Activated CD8-positive, alpha-beta memory T cell treated with anti-CD3 and anti-CD28 coated beads for 1 hour (primary cell): ENCODE measurements around the gene MYD88.
"Not testable (repeated sequence)": the region's sequence is repeated elsewhere in the genome, so short reads cannot be mapped to it uniquely, and the experiment has no call there.

Experiments used
- DNase-seq, 2 donors: peaks; one replicate each; pipeline ENCODE4 v3.0.0-alpha.2; 2020; ENCODE audit warnings: low read depth in 1 of 2; ENCODE audit errors: extremely low read depth in 1 of 2

MYD88 gene

DNA sequence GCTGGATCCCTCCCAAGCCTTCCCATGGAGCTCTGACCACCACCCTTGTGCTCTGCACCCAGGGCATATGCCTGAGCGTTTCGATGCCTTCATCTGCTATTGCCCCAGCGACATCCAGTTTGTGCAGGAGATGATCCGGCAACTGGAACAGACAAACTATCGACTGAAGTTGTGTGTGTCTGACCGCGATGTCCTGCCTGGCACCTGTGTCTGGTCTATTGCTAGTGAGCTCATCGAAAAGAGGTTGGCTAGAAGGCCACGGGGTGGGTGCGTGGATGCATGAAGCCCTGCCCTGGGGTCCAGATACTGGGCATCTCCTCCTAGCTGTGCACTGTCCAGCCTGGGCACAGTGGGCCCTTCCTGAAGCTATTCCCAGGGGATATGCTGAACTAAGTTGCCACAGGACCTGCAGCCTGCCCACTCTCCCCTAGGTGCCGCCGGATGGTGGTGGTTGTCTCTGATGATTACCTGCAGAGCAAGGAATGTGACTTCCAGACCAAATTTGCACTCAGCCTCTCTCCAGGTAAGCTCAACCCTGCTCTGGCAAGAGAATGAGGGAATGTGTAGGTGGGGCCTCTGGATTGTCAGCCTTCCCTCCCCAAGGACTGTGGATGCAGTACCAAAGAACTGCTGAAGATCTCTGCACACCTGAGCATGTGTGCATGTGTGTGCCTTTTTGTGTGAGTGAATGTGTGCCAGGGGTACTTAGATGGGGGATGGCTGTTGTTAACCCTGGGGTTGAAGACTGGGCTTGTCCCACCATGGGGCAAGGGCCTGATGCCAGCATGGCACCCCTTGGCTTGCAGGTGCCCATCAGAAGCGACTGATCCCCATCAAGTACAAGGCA is 2.1 kb downstream of the MYD88 start:
- no peak for DNase-seq

DNA sequence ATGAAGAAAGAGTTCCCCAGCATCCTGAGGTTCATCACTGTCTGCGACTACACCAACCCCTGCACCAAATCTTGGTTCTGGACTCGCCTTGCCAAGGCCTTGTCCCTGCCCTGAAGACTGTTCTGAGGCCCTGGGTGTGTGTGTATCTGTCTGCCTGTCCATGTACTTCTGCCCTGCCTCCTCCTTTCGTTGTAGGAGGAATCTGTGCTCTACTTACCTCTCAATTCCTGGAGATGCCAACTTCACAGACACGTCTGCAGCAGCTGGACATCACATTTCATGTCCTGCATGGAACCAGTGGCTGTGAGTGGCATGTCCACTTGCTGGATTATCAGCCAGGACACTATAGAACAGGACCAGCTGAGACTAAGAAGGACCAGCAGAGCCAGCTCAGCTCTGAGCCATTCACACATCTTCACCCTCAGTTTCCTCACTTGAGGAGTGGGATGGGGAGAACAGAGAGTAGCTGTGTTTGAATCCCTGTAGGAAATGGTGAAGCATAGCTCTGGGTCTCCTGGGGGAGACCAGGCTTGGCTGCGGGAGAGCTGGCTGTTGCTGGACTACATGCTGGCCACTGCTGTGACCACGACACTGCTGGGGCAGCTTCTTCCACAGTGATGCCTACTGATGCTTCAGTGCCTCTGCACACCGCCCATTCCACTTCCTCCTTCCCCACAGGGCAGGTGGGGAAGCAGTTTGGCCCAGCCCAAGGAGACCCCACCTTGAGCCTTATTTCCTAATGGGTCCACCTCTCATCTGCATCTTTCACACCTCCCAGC is 2.9 kb downstream of the MYD88 start:
- no peak for DNase-seq

DNA sequence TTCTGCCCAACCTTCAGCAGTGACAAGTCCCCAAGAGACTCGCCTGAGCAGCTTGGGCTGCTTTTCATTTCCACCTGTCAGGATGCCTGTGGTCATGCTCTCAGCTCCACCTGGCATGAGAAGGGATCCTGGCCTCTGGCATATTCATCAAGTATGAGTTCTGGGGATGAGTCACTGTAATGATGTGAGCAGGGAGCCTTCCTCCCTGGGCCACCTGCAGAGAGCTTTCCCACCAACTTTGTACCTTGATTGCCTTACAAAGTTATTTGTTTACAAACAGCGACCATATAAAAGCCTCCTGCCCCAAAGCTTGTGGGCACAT is 3.5 kb downstream of the MYD88 start:
- no peak for DNase-seq

DNA sequence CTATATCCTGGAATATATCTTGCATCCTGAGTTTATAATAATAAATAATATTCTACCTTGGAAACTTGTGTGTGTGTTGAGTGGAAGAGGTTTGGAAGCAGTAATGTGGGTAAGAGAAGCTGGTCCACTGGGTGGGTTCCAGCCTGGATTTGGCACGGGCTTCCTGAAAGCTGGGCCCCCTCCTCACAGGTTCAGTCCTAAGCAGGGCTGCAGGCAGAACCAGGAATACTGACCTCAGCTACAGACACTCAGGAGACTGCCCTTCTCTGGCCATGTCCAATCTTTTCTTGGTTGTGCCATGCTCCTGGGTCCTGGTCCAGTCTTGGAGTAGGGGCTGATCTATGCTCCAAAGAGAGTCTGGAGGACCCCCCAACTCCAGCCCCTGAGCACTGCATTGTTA is 4.5 kb downstream of the MYD88 start:
- no peak for DNase-seq

DNA sequence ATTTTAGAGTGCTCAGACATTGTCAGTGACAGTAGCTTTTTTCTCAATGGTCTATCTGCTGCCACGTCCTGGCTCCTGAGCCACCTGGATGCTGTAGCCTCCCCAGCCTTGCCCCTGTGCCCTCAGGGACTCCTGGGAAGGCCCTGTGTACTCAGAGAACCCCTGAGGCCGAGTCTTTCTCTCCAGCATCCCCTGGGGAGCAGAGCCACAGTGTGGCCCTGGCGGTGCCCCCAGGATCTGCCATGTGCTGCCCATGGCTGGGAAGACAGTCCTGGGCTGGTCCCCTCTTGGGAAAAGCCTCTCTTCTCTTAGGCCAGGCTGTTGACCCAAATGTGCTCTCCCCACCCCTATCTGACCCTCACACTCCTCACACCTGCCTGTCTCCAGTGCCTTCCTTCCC is 5.0 kb downstream of the MYD88 start:
- DNase-seq: no peak

DNA sequence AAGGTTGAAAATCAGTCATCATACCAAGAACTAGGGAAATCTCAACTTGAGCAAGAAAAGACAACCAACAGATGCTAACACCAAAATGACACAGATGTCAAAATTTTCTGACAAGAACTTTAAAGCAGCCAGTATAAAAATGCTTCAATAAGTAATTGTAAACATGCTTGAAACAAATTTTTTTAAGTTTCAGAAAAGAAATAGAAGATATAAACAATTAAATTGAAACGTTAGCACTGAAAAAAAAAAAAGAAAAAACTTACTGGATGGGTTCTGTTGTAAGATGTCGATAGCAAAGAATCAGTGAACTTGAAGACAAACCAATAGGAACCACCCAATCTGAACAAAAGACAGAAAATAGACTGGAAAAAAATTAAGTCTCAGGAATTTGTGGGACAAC is 8.0 kb downstream of the MYD88 start:
- DNase-seq: no peak

DNA sequence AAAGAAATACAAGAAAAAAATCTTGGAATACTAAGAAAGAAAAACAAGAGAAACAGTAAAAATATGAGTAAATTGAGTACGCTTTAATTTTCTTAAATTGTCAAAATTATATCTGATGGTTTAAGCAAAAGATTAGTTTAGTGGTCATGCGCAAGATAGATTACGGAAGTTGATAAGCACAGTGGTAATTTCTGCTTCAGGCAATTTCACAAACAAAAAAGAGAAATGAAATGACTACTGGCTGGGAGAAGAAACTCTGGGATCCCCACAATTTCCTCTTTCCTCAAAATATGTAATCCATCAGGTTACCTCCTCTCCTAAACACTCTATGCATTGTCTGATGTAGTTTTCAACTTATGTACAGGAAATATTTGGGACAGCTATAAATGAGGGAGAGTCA is 9.0 kb downstream of the MYD88 start:
- no peak for DNase-seq

DNA sequence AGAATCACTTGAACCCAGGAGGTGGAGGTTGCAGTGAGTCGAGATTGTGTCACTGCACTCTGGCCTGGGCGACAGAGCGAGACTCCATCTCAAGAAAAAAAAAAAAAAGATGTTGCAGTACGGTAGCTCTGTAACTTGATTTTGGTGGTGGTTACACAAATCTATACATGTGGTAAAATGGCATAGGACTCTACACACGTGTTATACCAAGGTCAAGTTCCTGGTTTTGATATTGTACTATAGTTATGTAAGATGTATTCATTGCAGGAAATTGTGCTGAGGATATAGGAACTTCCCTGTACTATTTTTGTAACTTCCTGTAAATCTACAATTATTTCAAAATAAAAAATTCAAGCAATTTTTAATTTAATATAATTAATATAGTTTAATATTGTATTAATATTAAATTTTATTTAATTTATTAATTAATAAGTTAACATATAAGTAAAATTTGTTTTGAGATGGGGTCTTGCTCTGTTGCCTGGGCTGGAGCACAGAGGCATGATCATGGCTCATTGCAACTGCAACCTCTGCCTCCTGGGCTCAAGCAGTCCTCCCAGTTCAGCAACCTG is 9.9 kb downstream of the MYD88 start:
- DNase-seq: no peak

DNA sequence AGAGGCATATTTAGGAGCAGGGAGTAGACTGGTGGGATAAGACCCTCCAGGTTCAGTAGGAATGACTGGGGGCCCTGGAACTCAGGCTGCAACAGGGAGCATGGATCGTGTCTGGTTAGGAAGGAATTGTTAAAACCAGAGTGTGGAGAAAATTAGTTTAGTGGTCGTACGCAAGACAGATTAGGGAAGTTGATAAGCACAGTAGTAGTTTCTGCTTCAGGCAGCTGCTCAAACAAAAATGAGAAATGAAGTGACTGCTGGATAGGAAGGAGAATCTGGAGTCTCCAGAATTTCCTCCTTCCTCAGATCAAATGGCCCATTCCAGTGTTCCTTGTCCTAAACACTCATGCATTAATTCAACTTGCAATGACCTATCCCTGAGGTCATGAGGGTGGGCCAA is 11.2 kb downstream of the MYD88 start:
- no peak for DNase-seq

DNA sequence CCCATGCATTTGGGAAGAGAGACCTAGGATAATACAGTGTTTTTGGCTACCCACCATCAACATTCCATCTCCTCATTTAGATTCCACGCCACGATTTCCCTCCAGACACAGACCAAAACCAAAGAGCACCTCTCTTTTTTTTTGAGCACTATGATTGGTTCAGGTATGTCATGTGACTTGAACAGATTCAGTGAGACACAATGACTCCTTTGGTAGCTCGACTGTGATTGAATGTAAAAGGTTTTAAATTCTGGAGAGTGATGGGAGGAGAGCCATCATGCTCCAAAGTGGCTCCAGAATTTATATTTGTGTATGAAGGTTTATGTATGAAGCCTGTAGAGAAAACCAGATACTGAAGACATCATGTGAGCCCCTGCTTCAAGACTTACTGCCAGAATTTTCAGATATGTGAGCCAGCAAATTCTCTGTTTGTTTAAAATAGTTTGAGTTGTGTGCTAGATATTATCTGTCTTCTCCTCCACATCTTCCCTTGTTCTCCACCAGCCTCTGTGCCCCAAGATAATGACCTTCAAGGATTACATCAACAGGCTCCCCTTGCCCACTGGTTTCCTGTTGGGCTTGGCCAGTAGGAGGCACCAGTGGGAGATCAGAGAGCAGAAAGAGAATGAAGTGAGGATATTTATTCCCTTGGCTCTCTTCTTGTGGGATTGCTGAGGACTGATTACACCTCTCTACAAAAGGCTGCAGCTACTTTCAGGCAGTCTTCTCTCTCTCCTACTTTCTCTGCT is 12.5 kb downstream of the MYD88 start:
- DNase-seq: no peak

DNA sequence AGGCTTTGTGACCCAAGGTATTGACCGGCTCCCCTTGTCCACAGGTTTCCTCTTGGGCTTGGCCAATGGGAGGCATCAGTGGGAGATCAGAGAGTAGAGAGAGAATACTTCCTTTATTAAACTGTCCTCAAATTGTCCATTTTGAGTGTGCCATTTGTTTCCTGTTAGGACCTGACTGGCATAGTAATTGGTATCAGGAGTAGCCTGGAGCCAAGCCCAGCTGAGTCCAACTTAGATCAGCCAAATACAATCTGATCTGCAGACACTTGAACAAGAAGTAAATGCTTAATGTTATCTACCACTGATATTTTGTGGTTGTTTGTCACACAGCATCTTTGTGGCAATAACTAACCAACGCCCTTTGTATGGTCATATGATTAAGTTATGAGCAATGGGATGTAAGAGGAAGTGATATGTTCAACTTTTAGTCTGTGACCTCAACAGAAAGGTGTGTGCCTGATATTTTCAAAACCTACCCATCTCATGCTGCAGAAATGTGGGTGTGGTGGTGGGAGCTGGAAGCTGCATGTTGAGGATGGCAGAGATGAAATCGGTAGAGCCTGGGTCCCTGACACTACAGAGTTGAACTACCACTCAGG is 13.3 kb downstream of the MYD88 start:
- no peak for DNase-seq

DNA sequence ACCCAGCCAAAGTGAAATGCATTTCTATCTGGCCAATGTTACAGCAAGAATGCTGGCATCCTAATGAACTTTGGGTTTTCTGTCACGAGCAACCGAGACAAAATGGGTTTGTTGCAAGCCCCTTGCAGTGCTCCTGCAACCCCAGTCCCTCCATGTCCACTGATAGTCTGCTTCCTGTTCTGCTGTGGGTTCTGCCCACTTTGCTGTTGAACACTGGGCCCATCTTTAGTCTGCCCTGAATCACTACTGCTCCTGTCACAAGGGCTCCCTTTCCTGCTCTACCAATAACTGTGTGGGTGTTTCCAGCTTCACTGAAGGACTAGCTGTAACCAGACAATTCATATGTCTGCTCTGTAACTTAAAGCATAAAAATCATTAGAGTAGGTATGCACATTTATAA is 14.1 kb downstream of the MYD88 start:
- no peak for DNase-seq

DNA sequence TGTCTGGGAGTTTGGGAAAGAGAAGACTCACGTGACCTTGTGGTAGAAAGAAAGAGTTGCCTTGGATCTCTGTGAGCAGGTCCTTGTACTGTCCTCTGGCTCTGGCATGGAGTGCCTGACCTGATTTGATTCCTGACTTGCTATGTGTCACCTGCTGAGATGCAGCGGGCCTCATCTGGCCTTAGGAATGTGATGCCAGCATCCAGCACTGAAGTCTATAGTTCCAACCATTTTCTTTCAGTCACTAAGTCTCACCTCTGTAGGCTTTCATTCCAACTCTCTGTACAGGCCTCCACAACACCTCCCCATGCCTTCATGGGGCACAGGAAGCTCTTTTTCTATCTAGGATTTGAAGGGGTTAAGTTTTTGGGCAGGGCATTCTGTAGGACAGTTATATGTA is 14.8 kb downstream of the MYD88 start:
- no peak for DNase-seq

DNA sequence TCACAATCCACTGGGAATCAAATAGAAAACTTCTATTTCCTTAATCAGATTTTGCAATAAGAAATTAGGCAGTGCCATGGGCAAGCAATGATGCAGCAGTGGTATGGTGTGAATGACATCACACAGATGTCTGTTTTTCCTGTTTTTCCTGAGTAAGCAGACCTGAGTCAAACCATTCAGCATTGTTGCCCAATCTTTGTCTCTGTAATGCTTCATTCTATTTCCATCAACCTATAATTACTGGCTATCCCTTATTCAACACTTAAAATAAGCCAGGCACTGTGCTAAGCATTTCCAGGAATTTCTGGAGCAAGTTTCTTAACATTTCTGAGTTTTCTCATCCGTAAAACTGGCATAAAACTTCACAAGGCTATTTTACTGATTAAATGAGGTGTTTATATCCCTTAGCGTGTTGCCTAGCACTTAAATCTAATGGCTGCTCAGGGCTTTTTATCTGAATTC is 15.6 kb downstream of the MYD88 start:
- DNase-seq: no peak

DNA sequence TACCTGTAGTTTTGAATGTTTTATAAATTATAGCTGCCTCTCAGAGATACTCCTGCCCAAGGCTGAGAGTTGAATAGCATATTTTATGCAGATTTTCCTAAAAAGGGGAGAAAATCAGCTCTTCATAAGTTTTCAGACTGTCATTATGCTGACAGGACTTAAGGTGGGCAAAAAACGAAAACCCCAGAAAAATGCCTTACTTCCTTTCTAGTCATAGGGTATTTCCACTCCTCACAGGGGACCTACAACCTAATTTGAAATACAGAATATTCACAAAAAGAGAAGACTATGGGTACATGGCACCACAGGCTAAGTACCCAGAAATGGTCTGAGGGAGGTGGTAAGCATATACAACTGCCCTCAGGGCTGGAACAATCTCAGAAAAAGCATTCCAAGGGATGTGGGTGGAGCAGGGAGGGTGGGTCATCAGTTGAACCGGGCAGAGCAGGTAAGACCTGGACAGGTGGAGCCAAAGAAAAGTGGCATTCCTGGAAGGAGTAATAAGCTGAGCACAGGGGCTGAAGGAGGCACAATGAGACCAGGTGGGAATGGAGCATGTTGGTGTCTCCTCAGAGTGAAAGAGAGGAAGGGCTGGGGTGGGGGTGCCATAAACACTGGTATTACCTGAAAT is 16.3 kb downstream of the MYD88 start:
- DNase-seq: no peak

DNA sequence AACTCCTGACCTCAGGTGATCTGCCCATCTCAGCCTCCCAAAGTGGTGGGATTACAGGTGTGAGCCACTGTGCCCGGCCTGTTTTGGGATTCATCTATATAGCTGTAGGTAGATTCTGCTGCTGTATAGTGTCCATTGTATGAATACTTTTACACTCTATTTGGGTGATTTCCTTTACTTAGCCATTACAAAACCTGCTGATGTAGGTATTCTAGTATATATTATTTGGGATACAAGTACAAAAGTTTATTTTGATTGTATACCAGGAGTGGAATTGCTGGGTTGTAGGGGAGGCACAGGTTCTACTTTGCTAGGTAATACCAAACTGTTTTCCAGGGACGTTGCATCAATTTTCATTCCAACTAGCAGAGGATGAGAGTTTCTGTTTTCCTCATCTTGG is 17.4 kb downstream of the MYD88 start:
- no peak for DNase-seq

DNA sequence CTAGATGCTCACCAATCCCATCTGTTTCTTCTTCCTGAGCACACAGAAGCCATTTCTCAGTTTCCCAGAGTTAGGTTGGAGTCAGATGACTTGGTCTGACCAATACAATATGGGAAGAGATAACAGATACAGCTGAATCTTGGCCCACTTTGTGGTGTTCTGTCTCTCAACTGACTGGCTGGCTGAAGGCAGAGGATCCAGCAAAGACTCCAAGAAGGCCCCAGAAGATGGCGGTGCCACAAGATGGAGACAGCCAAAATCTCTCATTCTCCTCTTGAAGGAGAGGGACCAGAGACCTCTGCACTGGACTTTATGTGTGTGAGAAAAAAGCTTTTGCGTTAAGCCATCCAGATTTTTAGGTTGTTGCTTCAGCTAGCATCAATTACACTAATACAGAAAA is 18.7 kb downstream of the MYD88 start:
- no peak for DNase-seq

DNA sequence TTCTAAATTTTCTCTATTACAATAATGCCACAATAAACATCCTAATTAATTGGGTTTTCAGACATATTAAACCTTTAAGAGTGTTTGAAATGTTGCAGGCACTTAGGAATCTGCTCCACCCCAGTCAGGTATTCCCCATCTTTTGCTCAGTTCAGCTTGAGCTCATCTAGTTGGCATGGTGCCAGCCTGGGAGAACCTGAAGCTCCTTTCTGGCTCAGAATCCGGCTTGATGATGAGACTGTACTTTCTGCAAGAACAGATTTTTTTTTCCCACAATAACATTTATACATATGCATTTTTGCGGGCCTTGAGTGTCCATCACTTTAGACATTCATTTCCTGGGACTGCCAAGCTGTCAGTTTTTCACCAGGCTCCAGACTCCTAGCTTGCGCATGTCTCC is 19.1 kb downstream of the MYD88 start:
- DNase-seq: no peak

DNA sequence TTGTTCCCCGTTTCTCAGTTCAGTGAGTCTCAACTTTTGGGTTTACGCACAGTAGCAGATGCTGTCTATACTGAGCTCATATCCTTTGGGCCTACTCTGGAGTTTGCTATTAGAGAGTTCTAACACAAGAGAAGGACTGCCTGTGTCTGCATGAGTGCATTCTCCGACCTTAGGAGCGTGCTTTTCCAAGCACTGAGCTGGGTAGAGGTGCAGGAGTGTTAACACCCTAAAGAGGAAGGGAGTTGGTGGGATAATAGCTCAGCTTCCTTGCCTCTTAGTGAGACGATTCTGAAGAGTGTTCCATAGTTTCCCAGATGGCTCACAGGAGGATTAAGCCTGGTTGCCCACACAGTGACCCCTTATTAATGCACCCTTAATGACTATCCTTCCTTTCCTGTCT is 20.0 kb downstream of the MYD88 start:
- no peak for DNase-seq

DNA sequence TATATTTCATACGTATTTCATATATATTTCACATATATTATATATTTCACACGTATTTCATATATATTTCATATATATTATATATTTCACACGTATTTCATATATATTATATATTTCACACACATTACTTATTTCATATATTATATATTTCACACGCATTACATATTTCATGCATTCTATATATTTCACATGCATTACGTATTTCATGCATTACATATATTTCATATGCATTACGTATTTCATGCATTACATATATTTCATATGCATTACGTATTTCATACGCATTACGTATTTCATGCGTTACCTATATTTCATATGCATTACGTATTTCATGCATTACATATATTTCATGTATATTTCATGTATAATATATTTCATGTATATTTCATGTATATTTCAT is 22.2 kb downstream of the MYD88 start:
- not testable (repeated sequence) for DNase-seq
